ENCODE data around the gene RPAIN.
"Not testable (repeated sequence)": the region's sequence is repeated elsewhere in the genome, so short reads cannot be mapped to it uniquely, and the experiment has no call there.

RPAIN gene

GRCh38 chr17:5429191-5429887 lies 9.4 kb downstream of the RPAIN start:
- DNase-seq (ENCODE audit: low spot score), result no peak
- no peak for TF ChIP-seq CTCF (IDR thresholded peaks at IDR 0.05; ENCODE audit: extremely low read depth, missing control alignments)

- no peak for TF ChIP-seq CTCF (IDR thresholded peaks at IDR 0.05; ENCODE audit: extremely low read depth, missing control alignments)
- DNase-seq (ENCODE audit: low spot score), result no peak
These were observed 10.5 kb downstream of the RPAIN start for GRCh38 chr17:5430413-5430999.

- DNase-seq (ENCODE audit: low spot score), result not testable (repeated sequence)
These were observed 11.3 kb downstream of the RPAIN start for GRCh38 chr17:5431234-5431633.

GRCh38 chr17:5431949-5432556 lies 12.1 kb downstream of the RPAIN start:
- no peak for DNase-seq (ENCODE audit: low spot score)
- TF ChIP-seq CTCF (IDR thresholded peaks at IDR 0.05; ENCODE audit: extremely low read depth, missing control alignments), result no peak

- DNase-seq (ENCODE audit: low spot score), result no peak
- TF ChIP-seq CTCF (IDR thresholded peaks at IDR 0.05; ENCODE audit: extremely low read depth, missing control alignments), result no peak
These were observed 15.0 kb downstream of the RPAIN start for GRCh38 chr17:5434984-5435383.

- not testable (repeated sequence) for DNase-seq (ENCODE audit: low spot score)
These were observed 15.9 kb downstream of the RPAIN start for GRCh38 chr17:5435781-5436315.

GRCh38 chr17:5437721-5438317 lies 17.8 kb downstream of the RPAIN start:
- DNase-seq (ENCODE audit: low spot score), result no peak
- TF ChIP-seq CTCF (IDR thresholded peaks at IDR 0.05; ENCODE audit: extremely low read depth, missing control alignments), result no peak

- peak; percentile 96 for DNase-seq (ENCODE audit: low spot score)
- TF ChIP-seq CTCF (IDR thresholded peaks at IDR 0.05; ENCODE audit: extremely low read depth, missing control alignments), result peak; percentile 91
These were observed 18.9 kb downstream of the RPAIN start, which contains the start of gene C1QBP for GRCh38 chr17:5438716-5439445. Gene C1QBP (minus strand): TSS chr17:5439155. CDS start chr17:5439073, 82 bp downstream.
